ENCODE measurements around the gene SYT15. TPM values are rescaled to one million over a fixed set of nuclear protein-coding genes. Genes with fewer than 3 reads are reported as not detected.
"Not testable (repeated sequence)": the region's sequence is repeated elsewhere in the genome, so short reads cannot be mapped to it uniquely, and the experiment has no call there.

SYT15 gene
- total RNA-seq = 6.7 TPM
- long read RNA-seq, partial matches to known transcripts = 0 of 4 reads
- long read RNA-seq, other reads (novel, unspliced or antisense) = 4 of 4 reads

GRCh38 chr10:46578474-46579178 lies at the start of gene SYT15:
Gene SYT15, plus strand, starts transcription at chr10:46579128. Its CDS starts 41 bp downstream, at chr10:46579169.
- intact Hi-C loops (cut with DNase I); DNase-seq (ENCODE audit: low spot score): not testable (repeated sequence)

DNA sequence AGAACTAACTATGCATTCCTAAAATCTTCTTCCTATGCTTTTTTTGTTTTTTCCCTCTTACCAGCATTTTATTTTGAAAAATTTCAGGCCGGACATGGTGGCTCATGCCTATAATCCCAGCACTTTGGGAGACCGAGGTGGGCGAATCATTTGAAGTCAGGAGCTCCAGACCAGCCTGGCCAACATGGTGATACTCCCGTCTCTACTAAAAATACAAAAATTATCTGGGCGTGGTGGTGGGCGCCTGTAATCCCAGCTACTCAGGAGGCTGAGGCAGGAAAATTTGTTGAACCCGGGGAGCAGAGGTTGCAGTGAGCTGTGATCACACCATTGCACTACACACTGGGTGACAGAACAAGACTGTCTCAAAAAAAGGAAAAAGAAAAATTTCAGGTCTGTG lies 49.2 kb upstream of the SYT15 start:
- peak; percentile 55 for DNase-seq (ENCODE audit: low spot score)
- intact Hi-C loops (cut with DNase I) = not testable (repeated sequence)

GRCh38 chr10:46530249-46531186 lies 48.4 kb upstream of the SYT15 start:
- peak; percentile 71 for DNase-seq (ENCODE audit: low spot score)
- intact Hi-C loops (cut with DNase I) = no loop called here

GRCh38 chr10:46532256-46532655 lies 46.7 kb upstream of the SYT15 start:
- intact Hi-C loops (cut with DNase I) = not testable (repeated sequence)

DNA sequence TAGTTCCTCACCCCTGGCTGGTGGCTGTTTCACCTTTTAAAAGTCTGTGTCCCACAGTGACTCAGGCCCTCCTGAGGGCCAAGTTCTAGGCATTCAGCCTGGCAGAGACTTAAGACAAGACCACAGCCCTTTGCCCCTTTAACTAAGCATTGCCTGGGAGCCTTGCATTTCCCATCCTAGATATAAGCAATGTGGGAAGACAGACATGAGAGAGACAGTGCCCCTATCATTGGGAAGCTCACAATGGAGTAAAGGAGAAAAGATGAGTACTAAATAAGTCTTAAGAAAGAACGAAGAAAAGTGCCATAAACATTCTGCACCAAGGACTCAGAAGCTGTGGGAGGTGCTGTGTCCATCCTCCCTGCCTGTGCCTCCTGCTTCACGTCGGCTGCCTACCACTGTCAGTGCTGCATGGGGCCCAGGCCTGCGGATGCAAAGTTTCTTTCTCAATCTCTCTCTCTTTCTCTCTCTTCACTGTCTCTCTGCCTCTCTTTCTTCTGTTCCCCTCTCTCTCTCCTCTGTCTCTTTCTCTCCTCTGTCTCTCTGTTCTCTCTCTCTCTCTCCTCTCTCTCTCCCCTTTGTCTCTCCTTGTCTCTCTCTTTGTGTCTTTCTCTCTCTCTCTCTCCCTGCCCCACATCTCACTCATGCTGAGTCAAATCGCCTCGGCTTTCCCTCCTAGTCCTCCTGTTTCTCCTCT lies 44.0 kb upstream of the SYT15 start:
- DNase-seq (ENCODE audit: low spot score) = no peak
- intact Hi-C loops (cut with DNase I) = no loop called here

More at GRCh38 chr10:46532256-46532655, 46.7 kb upstream of the SYT15 start:
- not testable (repeated sequence) for DNase-seq (ENCODE audit: low spot score)

DNA sequence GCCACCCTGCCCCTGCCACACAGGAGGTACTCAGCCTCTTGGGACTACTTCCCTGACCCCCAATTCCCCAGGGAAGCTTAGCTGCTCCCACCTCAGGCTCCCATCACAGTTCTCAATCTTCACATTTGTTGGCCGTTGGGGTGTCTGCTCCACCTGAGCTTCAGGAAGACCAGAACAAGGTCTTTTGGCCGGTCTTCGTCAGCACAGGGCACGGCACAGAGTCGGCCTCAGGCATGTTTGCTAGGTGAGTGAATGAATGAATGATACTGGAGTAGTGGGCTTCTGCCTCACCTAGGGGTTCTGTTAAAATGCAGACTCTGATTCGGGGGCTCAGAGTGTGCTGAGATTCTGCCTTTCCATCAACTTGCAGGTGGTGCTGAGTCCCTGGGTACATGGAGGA lies 42.8 kb upstream of the SYT15 start:
- intact Hi-C loops (cut with DNase I) = no loop called here
- DNase-seq (ENCODE audit: low spot score) = no peak

- no peak for DNase-seq (ENCODE audit: low spot score)
- intact Hi-C loops (cut with DNase I) = no loop called here
Observed at GRCh38 chr10:46536781-46537180, 42.1 kb upstream of the SYT15 start.

- intact Hi-C loops (cut with DNase I) = no loop called here
- no peak for DNase-seq (ENCODE audit: low spot score)
Observed at GRCh38 chr10:46537309-46537708, 41.6 kb upstream of the SYT15 start.

DNA sequence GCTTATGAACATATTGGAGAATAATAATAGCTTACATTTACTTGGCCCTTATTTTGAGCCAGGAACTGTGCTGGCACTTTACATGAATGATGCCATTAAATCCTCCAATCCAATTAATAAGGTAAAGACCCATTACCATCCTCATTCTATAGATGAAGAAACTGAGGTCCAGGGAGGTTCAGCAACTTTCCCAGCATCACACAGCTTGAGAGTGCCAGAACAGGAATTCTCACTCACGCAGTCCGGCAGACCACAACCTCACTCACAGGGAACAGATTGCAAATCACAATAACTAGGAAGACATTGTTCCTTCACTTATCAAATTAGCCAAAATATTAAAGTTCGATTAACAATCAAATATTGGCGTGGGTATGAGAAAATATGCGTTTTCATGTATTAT lies 40.8 kb upstream of the SYT15 start:
- intact Hi-C loops (cut with DNase I) = no loop called here
- DNase-seq (ENCODE audit: low spot score) = peak; percentile 72

DNA sequence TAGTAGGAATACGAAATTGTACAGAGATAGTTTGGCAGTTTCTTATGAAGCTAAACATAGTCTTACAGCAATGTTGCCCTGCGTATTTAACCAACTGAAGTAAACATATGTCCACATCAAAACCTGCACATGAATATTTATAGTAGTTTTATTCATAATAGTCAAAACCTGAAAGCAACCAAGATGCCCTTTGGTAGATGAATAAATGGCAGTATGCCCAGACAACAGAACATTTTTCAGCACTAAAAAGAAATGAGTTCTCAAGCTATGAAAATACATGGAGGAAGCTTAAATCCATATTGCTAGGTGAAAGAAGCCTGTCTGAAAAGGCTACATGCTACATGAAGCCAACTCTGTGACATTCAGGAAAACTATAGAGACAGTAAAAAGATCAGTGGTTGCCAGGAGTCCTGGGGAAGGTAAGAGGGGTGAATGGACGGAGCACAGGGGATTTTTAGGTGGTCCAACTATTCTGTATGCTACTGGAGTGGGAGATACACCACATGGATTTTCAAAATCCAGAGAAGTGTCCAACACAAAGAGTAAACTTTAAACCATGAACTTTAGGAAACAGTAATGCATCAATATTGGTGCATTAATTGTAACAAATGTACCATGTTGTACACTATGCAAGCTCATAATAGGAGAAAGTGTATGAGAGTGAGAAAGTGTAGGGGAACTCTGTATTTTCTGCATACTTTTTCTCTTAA lies 40.1 kb upstream of the SYT15 start:
- no peak for DNase-seq (ENCODE audit: low spot score)
- intact Hi-C loops (cut with DNase I) = no loop called here

- intact Hi-C loops (cut with DNase I) = no loop called here
- DNase-seq (ENCODE audit: low spot score) = peak; percentile 58
Observed at GRCh38 chr10:46539596-46540411, 39.1 kb upstream of the SYT15 start.

- peak; percentile 75 for DNase-seq (ENCODE audit: low spot score)
Observed at GRCh38 chr10:46540412-46541016, 38.4 kb upstream of the SYT15 start.

GRCh38 chr10:46541017-46541661 lies 37.8 kb upstream of the SYT15 start:
- intact Hi-C loops (cut with DNase I) = no loop called here
- DNase-seq (ENCODE audit: low spot score) = peak; percentile 76

More at GRCh38 chr10:46540412-46541016, 38.4 kb upstream of the SYT15 start:
- intact Hi-C loops (cut with DNase I) = no loop called here

DNA sequence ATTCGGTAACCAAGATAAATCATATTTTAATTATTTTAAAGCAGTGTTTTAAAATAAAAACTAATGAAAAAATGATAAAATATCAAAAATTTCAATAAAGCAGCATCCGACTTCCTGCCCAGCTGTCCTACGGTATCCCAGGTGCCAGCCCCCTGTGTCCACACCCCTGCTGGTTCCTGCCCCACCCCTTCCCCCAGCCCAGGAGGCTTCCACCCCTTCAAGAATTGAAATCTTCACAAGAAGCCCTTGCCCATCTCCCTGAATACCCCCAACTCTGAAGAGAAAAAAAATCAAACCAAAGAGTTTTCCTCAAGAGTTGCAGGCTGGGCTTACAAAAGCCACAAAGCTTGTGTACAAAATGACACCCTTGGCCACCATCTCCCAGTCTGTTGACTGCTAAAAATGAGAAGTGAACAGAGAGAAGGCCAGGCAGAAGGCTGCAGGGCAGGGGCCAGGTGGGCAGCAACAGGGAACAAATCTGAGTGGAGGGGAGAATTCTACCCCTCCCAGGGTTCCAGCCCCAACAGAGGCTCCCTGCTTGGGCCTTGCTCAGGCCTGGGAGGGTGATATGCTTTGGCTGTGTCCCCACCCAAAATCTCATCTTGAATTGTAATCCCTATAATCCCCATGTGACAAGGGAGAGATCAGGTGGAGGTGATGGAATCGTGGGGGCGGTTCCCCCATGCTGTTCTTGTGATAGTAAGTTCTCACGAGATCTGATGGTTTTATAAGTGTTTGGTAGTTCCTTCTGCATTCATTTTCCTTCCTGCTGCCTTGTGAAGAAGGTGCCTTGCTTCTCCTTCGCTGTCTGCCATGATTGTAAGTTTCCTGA lies 37.0 kb upstream of the SYT15 start:
- intact Hi-C loops (cut with DNase I) = no loop called here
- DNase-seq (ENCODE audit: low spot score) = peak; percentile 74

- intact Hi-C loops (cut with DNase I) = no loop called here
- peak; percentile 75 for DNase-seq (ENCODE audit: low spot score)
Observed at GRCh38 chr10:46542567-46543465, 36.1 kb upstream of the SYT15 start.
